Adrenal gland (tissue), 12 donors: ENCODE measurements around the gene CEP85L. TPM values are rescaled to one million over a fixed set of nuclear protein-coding genes. Genes with fewer than 3 reads are reported as not detected.

Experiments
- DNase-seq, 7 donors: peaks; one replicate each; pipeline ENCODE4 v3.0.0-alpha.2; 2019 to 2020
- H3K27ac ChIP-seq, 5 donors: fragments of 200-600 bp; sonication (generic) in 4 of 5; 1 replicate in 3 of 5; 2 replicates in 2 of 5; pipeline versions ENCODE4 v1.5.1 to v1.8.0; 2016 to 2020; ENCODE audit warnings: mild to moderate bottlenecking in 1 of 5
- H3K27me3 ChIP-seq: fragments of 200-600 bp; 2 replicates; pipeline ENCODE4 v1.8.0; 2021
- H3K36me3 ChIP-seq, 2 donors: fragments of 200-600 bp; replicated peaks in 1 of 2; 1 replicate in 1 of 2; 2 replicates in 1 of 2; pipeline versions ENCODE4 v1.5.1 to v1.8.0; 2018 to 2022
- H3K4me1 ChIP-seq, 2 donors: fragments of 200-600 bp; replicated peaks in 1 of 2; 1 replicate in 1 of 2; 2 replicates in 1 of 2; pipeline versions ENCODE4 v1.5.1 to v1.8.0; 2018 to 2021
- H3K4me3 ChIP-seq, 4 donors: fragments of 200-600 bp; sonication (generic) in 3 of 4; one replicate each; pipeline ENCODE4 v1.5.1; 2016 to 2018
- H3K9me3 ChIP-seq, 3 donors: fragments of 200-600 bp; sonication (generic) in 1 of 3; replicated peaks in 1 of 3; 1 replicate in 2 of 3; 2 replicates in 1 of 3; pipeline versions ENCODE4 v1.5.1 to v1.8.0; 2016 to 2021
- CTCF ChIP-seq, 6 experiments: fragments of 450-650 bp in 4 of 6; fragments of 200-600 bp in 2 of 6; sonication (generic) in 1 of 6; IDR thresholded peaks; 1 replicate in 5 of 6; 2 replicates in 1 of 6; pipeline versions ENCODE4 v1.5.1 to v1.8.0; 2016 to 2021; ENCODE audit warnings: antibody characterized with exemption in 6 of 6, mild to moderate bottlenecking in 2 of 6, moderate library complexity in 1 of 6
- POLR2A ChIP-seq, 2 donors: fragments of 450-650 bp; IDR thresholded peaks; one replicate each; pipeline ENCODE4 v1.6.1; 2017; ENCODE audit warnings: antibody characterized with exemption in 2 of 2, mild to moderate bottlenecking in 2 of 2, moderate library complexity in 1 of 2
- intact Hi-C, 2 donors: fragments of 100-400 bp; cut with DNase I; formaldehyde crosslinking; loops; one replicate each; pipeline versions ENCODE4 v1.14.1 to v1.15.0; 2022 to 2023
- polyA plus RNA-seq, 3 donors: library from polyadenylated mRNA; stranded (reverse); fragments of 200-250 nt in 2 of 3; fragments of 350-450 nt in 1 of 3; fragmentation: Illumina TruSeq in 1 of 3; extraction: RNeasy Lipid Tissue Mini Kit (QIAGEN cat#74804) in 1 of 3; gene quantifications; one replicate each; pipeline ENCODE4 v1.2.3, GENCODE V29; 2013 to 2014
- total RNA-seq, 9 donors: library from RNA; depleted of rRNA in 4 of 9; stranded (reverse); fragments of >200 nt in 4 of 9; fragments of 120-200 nt in 1 of 9; fragmentation: NEBNext Ultra II Directional in 1 of 9; extraction: Animal tissue kit (Norgen Biotek cat#: 25700) in 1 of 9; gene quantifications; one replicate each; pipeline versions ENCODE4 v1.1.0 to v1.2.4, GENCODE V29; 2013 to 2023
- donor health status: healthy with polysubstance abuse.
- donor health status: Bipolar disorder and iron deficiency.
- donor health status: DM: yes; HTN: yes; CAD: no.
- donor health status: DM: no; HTN: no; CAD: no.
- donor health status: DM: no; HTN: no; CAD: no.
- donor health status: DM: yes; HTN: yes; CAD: no.

The CEP85L gene
- total and polyA plus RNA-seq, 12 donors = 2.3 to 74.3 (median 23.3) TPM

- Histone ChIP-seq H3K4me3 (no peak overlapping the region), H3K27ac (no peak overlapping the region), H3K36me3 (no peaks in the 10 kb centered on the region), H3K27me3 (no peaks in the 10 kb centered on the region), H3K9me3 (no peaks in the 10 kb centered on the region), H3K4me1 (no peaks in the 10 kb centered on the region)
- DNase-seq = no peak
- intact Hi-C loops = no loop called here
- no peak for TF ChIP-seq CTCF (IDR thresholded peaks at IDR 0.05)
- no peak for TF ChIP-seq POLR2A (IDR thresholded peaks at IDR 0.05)
Observed at GRCh38 chr6:118419448-118420394, 231.7 kb downstream of the CEP85L start.

Other genes starting within 250 kb of the CEP85L start
- gene PLN, start 103.3 kb downstream of the CEP85L start, total RNA-seq = 10 to 100 TPM in 1 of 9 donors, 1 to 10 TPM in 7, under 1 TPM in 1; 0.33 to 11.2 (median 5.9) TPM
- 1 to 10 TPM; 4.7 to 8.8 (median 8.4) TPM for gene PLN, start 103.3 kb downstream of the CEP85L start, polyA plus RNA-seq
- 100 to 1,000 TPM in 1 of 9 donors, 10 to 100 TPM in 7, 1 to 10 TPM in 1; 8.7 to 107 (median 20.6) TPM for gene ASF1A, start 242.6 kb upstream of the CEP85L start, total RNA-seq
- gene ASF1A, start 242.6 kb upstream of the CEP85L start, polyA plus RNA-seq = 10 to 100 TPM; 19.2 to 46.1 (median 23.1) TPM